ENCODE results near the gene SKOR2. TPM values are rescaled to one million over a fixed set of nuclear protein-coding genes. Genes with fewer than 3 reads are reported as not detected.
A peak's percentile ranks its signal among the peaks of the same experiment; 100 is the strongest.

SKOR2 gene
- total RNA-seq, 4 donors from 2014 or later = not detected

DNA sequence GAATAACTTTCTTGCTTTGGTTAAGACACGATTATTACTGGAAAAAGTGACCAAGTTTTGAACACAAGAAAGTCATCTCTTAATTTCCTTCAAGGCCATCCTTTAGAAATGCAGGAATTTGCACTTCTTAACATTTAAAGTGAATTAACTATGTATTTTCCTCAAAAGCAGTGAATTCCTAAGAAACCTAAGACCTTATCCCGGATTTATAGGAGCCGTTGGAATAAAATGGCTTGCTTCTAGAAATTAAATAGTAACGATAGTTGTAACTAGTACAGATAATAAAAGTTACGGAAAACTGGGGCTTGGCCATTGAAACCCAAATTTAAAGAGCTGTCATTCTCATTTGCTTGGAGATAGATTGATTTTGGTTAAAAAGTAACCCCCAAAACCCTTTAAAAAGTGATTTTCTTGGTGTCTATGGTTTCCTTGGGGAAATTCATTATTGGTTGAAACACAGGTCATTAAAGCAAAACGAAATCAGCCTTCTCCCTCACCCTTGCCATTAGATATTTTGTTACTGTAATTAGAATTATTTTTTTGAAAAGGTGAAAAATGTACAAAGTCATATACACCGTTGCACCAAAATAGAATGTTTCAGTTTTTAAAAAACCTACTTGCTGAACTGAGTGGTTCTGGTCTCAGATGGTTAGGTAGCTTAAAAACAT lies 2.0 kb downstream of the SKOR2 start:
- 6 to 10% methylated on average over 7 of the region's 7 CpGs for WGBS, 2 donors

DNA sequence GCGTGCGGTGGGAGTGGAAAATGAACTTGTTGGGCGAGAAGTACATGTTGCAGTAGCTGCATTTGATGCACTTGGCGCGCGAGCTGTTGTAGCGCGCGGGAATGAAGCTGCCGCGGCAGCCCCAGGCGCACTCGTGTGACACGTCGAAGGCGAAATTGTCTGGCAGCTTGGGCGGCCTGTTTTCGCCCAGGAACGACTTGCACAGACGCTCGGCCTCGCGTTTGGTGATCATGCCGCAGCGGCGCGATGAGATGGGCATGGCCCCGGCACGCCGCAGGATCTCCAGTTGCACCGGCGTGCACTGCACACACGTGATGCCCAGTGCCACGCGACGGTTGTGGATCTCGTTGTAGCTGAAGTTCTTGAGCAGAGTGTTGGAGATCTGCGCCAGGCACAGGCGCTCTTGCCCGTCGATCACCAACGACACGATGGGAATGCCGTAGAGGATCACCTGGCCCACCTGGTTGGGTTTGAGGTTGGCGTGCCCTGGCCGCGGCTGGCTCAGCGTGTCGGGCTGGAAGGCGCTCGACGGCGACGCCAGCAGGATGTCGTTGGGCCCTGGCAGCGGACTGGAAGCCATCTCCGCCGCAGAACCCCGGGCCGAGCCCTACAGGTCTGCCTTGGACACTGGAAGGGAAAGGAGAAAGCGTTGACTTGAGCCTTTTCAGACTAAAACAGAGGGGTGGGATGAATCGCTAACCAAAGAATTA lies 2.7 kb downstream of the SKOR2 start:
- TF ChIP-seq POLR2A (IDR thresholded peaks at IDR 0.05) = no peak
- TF ChIP-seq, protein P1, sequence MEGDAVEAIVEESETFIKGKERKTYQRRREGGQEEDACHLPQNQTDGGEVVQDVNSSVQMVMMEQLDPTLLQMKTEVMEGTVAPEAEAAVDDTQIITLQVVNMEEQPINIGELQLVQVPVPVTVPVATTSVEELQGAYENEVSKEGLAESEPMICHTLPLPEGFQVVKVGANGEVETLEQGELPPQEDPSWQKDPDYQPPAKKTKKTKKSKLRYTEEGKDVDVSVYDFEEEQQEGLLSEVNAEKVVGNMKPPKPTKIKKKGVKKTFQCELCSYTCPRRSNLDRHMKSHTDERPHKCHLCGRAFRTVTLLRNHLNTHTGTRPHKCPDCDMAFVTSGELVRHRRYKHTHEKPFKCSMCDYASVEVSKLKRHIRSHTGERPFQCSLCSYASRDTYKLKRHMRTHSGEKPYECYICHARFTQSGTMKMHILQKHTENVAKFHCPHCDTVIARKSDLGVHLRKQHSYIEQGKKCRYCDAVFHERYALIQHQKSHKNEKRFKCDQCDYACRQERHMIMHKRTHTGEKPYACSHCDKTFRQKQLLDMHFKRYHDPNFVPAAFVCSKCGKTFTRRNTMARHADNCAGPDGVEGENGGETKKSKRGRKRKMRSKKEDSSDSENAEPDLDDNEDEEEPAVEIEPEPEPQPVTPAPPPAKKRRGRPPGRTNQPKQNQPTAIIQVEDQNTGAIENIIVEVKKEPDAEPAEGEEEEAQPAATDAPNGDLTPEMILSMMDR (IDR thresholded peaks at IDR 0.05) = no peak
- no peak for TF ChIP-seq EP300 (IDR thresholded peaks at IDR 0.05)
- Histone ChIP-seq H3K4me1 (peaks cover 0 to 27% (median 0%) of the 10 kb centered on the region in 4 donors), H3K4me3 (no peak overlapping the region), H3K36me3 (no peaks in the 10 kb centered on the region), H3K27me3 (peaks cover 0 to 87% of the 10 kb centered on the region in 2 donors), H3K27ac (no peak overlapping the region), H3K9me3 (peaks cover 0 to 7% (median 0%) of the 10 kb centered on the region in 4 donors)
- 4 to 7% methylated on average over 44 to 61 of the region's 62 CpGs for WGBS, 2 donors
- no peak for DNase-seq (ENCODE audit: low spot score in 2 of 2)

More for the DNA sequence above, 2.0 kb downstream of the SKOR2 start:
- Histone ChIP-seq H3K27me3 (peaks cover 0 to 87% of the 10 kb centered on the region in 2 donors), H3K4me1 (peaks cover 0 to 27% (median 0%) of the 10 kb centered on the region in 4 donors), H3K4me3 (no peak overlapping the region), H3K9me3 (peaks cover 0 to 8% (median 0%) of the 10 kb centered on the region in 4 donors), H3K36me3 (no peaks in the 10 kb centered on the region), H3K27ac (no peak overlapping the region)
- no peak for DNase-seq (ENCODE audit: low spot score in 2 of 2)
- no peak for TF ChIP-seq POLR2A (IDR thresholded peaks at IDR 0.05)
- TF ChIP-seq, protein P1 (IDR thresholded peaks at IDR 0.05) = no peak

DNA sequence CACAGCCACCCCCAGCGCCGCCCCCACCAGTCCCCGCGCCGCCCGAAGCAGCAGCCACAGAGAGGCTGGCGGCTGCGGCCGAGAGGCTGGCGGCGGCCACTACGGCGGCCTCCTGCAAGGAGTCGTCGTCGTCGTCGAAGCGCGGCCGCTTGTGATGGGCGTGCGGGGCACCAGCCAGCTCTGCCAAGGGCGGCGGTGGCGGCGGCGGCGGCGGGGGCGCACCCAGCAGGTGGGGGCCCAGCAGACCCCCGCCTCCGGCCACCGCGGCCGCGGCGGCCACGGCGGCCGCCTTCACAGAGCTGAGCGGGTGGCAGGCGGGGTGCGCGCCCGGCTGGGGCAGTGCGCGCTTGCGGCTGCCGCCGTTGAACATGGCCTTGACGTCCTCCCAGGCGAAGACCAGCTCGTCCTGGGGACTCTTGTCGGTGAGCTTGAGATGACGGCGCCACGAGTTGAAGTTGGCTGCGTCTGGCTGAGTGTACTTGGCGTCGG lies 3.3 kb downstream of the SKOR2 start:
- Histone ChIP-seq H3K27me3 (peaks cover 0 to 86% of the 10 kb centered on the region in 2 donors), H3K4me3 (no peak overlapping the region), H3K27ac (no peak overlapping the region), H3K36me3 (no peaks in the 10 kb centered on the region), H3K4me1 (peaks cover 0 to 27% (median 0%) of the 10 kb centered on the region in 4 donors), H3K9me3 (peaks cover 0 to 7% (median 0%) of the 10 kb centered on the region in 4 donors)
- no peak for DNase-seq (ENCODE audit: low spot score in 2 of 2)
- TF ChIP-seq EP300 (IDR thresholded peaks at IDR 0.05) = no peak
- TF ChIP-seq, protein P1 (IDR thresholded peaks at IDR 0.05) = no peak
- no peak for TF ChIP-seq POLR2A (IDR thresholded peaks at IDR 0.05)
- 4 to 13% methylated on average over 7 to 14 of the region's 61 CpGs for WGBS, 2 donors

DNA sequence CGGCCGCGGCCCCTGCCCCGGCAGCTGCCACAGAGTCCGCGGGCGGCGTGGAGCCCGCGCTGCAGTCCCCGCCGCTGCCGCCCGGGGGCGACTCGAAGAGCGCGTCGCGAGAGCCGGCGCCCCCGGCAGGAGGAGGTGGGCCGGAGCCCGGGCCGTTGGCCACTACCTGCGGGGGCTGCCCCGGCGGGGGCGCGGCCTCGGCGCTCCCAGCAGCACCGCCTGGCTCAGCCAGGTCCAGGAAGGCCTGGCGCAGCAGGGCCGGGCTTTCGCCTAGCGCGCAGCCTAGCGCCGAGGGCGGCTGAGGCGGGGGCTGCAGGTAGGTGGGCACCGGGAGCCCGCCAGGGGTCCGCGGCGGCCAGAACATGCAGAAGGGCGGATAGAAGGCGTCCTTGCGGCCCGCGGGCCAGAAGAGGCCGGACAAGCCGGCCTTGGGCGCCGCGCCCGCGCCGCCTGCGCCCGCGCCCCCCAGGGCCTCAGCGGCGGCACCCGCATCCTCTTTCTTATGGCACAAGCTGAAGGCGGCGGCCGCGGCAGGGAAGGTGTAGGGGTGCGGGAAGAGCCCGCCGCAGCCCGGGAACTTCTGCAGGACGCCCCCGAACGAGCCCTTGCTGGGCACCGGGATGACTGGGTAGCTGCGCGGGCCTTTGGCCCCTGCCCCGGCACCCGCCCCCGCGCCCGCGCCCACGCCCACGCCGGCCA lies 3.9 kb downstream of the SKOR2 start:
- TF ChIP-seq, protein P1 (IDR thresholded peaks at IDR 0.05) = peak in 2 of 5 experiments; percentile 11 to 14
- no peak for TF ChIP-seq EP300 (IDR thresholded peaks at IDR 0.05)
- TF ChIP-seq POLR2A (IDR thresholded peaks at IDR 0.05) = no peak
- Histone ChIP-seq H3K27ac (no peak overlapping the region), H3K4me3 (no peak overlapping the region), H3K4me1 (peaks cover 0 to 27% (median 0%) of the 10 kb centered on the region in 4 donors), H3K9me3 (peaks cover 0 to 7% (median 0%) of the 10 kb centered on the region in 4 donors), H3K36me3 (no peaks in the 10 kb centered on the region), H3K27me3 (peaks cover 0 to 85% of the 10 kb centered on the region in 2 donors)
- WGBS, 2 donors = 2 to 4% methylated on average over 49 to 74 of the region's 90 CpGs
- no peak for DNase-seq (ENCODE audit: low spot score in 2 of 2)
